Neural cell (in vitro differentiated cells): ENCODE results near the gene PLEKHA4. TPM values are rescaled to one million over a fixed set of nuclear protein-coding genes. Genes with fewer than 3 reads are reported as not detected.

Source experiments
- H2AFZ ChIP-seq: fragments of 200-600, 300-800 bp; sonication (generic), shearing (Covaris generic); 2 replicates; pipeline ENCODE4 v1.6.0; 2014; ENCODE audit warnings: low read depth, mild to moderate bottlenecking, antibody characterized with exemption, low read length, moderate library complexity
- H3F3A ChIP-seq: fragments of 200-600 bp; shearing (Covaris generic); 2 replicates; pipeline ENCODE4 v1.6.1; 2016; ENCODE audit warnings: mild to moderate bottlenecking, moderate library complexity, mixed read lengths, antibody characterized with exemption, low read length; ENCODE audit not compliant: insufficient read depth, poor library complexity, severe bottlenecking
- H3K27ac ChIP-seq: fragments of 200-600, 300-800 bp; sonication (generic), shearing (Covaris generic); 2 replicates; pipeline ENCODE4 v1.5.1; 2014; ENCODE audit warnings: mild to moderate bottlenecking, low read length, moderate library complexity
- H3K27me3 ChIP-seq: fragments of 300-800, 200-600 bp; sonication (generic), shearing (Covaris generic); 2 replicates; pipeline ENCODE4 v1.6.0; 2014; ENCODE audit warnings: mild to moderate bottlenecking, low read depth, low read length, moderate library complexity; ENCODE audit not compliant: insufficient read depth
- H3K36me3 ChIP-seq: fragments of 300-800, 200-600 bp; sonication (generic), shearing (Covaris generic); 2 replicates; pipeline ENCODE4 v1.5.1; 2014; ENCODE audit warnings: mild to moderate bottlenecking, antibody characterized with exemption, low read length, moderate library complexity; ENCODE audit not compliant: insufficient read depth
- H3K4me2 ChIP-seq: fragments of 300-800, 200-600 bp; sonication (generic), shearing (Covaris generic); 2 replicates; pipeline ENCODE4 v1.6.0; 2014; ENCODE audit warnings: mild to moderate bottlenecking, low read length
- H3K4me3 ChIP-seq: fragments of 300-800, 200-600 bp; sonication (generic), shearing (Covaris generic); 2 replicates; pipeline ENCODE4 v1.5.1; 2014; ENCODE audit warnings: mild to moderate bottlenecking, low read length, moderate library complexity
- H3K79me2 ChIP-seq: fragments of 200-600 bp; shearing (Covaris generic); replicated peaks from 2 replicates; pipeline ENCODE4 v1.6.0; 2014; ENCODE audit warnings: mild to moderate bottlenecking, low read length, moderate library complexity; ENCODE audit not compliant: insufficient read depth
- H3K9ac ChIP-seq: fragments of 300-800, 200-600 bp; sonication (generic), shearing (Covaris generic); 2 replicates; pipeline ENCODE4 v1.6.1; 2016; ENCODE audit warnings: mild to moderate bottlenecking, low read length, mixed read lengths
- H3K9me2 ChIP-seq: fragments of 200-600 bp; shearing (Covaris generic); 2 replicates; pipeline ENCODE4 v1.6.1; 2016; ENCODE audit warnings: mild to moderate bottlenecking, low read length, mixed read lengths; ENCODE audit not compliant: insufficient read depth
- H3K9me3 ChIP-seq: fragments of 200-600, 300-800 bp; sonication (generic), shearing (Covaris generic); 2 replicates; pipeline ENCODE4 v1.6.1; 2016; ENCODE audit warnings: mild to moderate bottlenecking, mixed run types, low read length, moderate library complexity, mixed read lengths
- H4K20me1 ChIP-seq: fragments of 200-600 bp; shearing (Covaris generic); 2 replicates; pipeline ENCODE4 v1.6.1; 2016; ENCODE audit warnings: mild to moderate bottlenecking, mixed run types; ENCODE audit not compliant: insufficient read depth
- CTCF ChIP-seq: fragments of 450-650 bp; IDR thresholded peaks from 2 replicates; pipeline ENCODE4 v1.5.1; 2014; ENCODE audit warnings: antibody characterized with exemption, mild to moderate bottlenecking, moderate library complexity; ENCODE audit not compliant: poor library complexity, severe bottlenecking
- EP300 ChIP-seq: fragments of 450-650 bp; conservative IDR thresholded peaks from 2 replicates; pipeline ENCODE4 v1.6.1; 2014; ENCODE audit warnings: antibody characterized with exemption, mild to moderate bottlenecking, moderate library complexity; ENCODE audit not compliant: poor library complexity, severe bottlenecking
- EZH2 ChIP-seq: fragments of 200-600, 300-800 bp; shearing (Covaris generic), sonication (generic); IDR thresholded peaks from 2 replicates; pipeline ENCODE4 v1.6.1; 2014; ENCODE audit warnings: antibody characterized with exemption, low read length, borderline replicate concordance, mild to moderate bottlenecking; ENCODE audit not compliant: insufficient read depth, poor library complexity, severe bottlenecking
- MXI1 ChIP-seq: fragments of 450-650 bp; conservative IDR thresholded peaks from 2 replicates; pipeline ENCODE4 v1.6.1; 2014; ENCODE audit warnings: antibody characterized with exemption, mild to moderate bottlenecking; ENCODE audit not compliant: poor library complexity, severe bottlenecking
- POLR2AphosphoS5 ChIP-seq: IDR thresholded peaks from 2 replicates; pipeline ENCODE4 v1.6.1; 2012
- RAD21 ChIP-seq: fragments of 450-650 bp; conservative IDR thresholded peaks from 2 replicates; pipeline ENCODE4 v1.6.1; 2014; ENCODE audit warnings: antibody characterized with exemption, mild to moderate bottlenecking, moderate library complexity
- SMC3 ChIP-seq: fragments of 450-650 bp; conservative IDR thresholded peaks from 2 replicates; pipeline ENCODE4 v1.6.1; 2014; ENCODE audit warnings: antibody characterized with exemption, mild to moderate bottlenecking, moderate library complexity; ENCODE audit not compliant: poor library complexity
- TAF1 ChIP-seq: IDR thresholded peaks from 2 replicates; pipeline ENCODE4 v1.6.1; 2012; ENCODE audit warnings: low read depth
- polyA plus RNA-seq: library from polyadenylated mRNA; depleted of rRNA; stranded (reverse); fragments of >200 nt; gene quantifications from 2 replicates; pipeline ENCODE4 v1.2.3, GENCODE V29; 2014
- TF ChIP-seq, protein P1 (sequence below): IDR thresholded peaks from 2 replicates; pipeline ENCODE4 v1.6.1; 2012; ENCODE audit warnings: borderline replicate concordance

PLEKHA4 gene
- polyA plus RNA-seq, 1 donor from 2014 or later, result not detected

DNA sequence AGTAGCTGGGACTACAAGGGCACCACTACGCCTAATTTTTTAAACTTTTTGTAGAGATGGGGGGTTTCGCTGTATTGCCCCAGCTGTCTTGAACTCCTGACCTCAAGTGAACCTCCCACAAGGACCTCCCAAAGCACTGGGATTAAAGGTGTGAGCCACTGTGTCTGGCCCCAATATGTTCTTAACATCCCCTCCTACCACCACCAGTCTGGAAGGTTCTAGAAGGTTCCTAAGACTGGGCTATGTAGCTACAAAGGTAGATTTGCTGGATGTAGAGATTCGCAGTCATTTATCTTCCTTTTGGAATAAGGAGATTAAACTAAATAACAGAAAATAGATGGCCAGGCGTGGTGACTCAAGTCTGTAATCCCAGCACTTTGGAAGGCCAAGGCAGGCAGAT is 37.5 kb downstream of the PLEKHA4 start:
- H3K79me2 ChIP-seq, result no peaks in the 10 kb centered on the region
- TF ChIP-seq RAD21 (no peak), TAF1 (no peak), EZH2 (no peak), EP300 (no peak), MXI1 (no peak), POLR2AphosphoS5 (no peak), SMC3 (no peak), CTCF (no peak)
- TF ChIP-seq, protein P1, sequence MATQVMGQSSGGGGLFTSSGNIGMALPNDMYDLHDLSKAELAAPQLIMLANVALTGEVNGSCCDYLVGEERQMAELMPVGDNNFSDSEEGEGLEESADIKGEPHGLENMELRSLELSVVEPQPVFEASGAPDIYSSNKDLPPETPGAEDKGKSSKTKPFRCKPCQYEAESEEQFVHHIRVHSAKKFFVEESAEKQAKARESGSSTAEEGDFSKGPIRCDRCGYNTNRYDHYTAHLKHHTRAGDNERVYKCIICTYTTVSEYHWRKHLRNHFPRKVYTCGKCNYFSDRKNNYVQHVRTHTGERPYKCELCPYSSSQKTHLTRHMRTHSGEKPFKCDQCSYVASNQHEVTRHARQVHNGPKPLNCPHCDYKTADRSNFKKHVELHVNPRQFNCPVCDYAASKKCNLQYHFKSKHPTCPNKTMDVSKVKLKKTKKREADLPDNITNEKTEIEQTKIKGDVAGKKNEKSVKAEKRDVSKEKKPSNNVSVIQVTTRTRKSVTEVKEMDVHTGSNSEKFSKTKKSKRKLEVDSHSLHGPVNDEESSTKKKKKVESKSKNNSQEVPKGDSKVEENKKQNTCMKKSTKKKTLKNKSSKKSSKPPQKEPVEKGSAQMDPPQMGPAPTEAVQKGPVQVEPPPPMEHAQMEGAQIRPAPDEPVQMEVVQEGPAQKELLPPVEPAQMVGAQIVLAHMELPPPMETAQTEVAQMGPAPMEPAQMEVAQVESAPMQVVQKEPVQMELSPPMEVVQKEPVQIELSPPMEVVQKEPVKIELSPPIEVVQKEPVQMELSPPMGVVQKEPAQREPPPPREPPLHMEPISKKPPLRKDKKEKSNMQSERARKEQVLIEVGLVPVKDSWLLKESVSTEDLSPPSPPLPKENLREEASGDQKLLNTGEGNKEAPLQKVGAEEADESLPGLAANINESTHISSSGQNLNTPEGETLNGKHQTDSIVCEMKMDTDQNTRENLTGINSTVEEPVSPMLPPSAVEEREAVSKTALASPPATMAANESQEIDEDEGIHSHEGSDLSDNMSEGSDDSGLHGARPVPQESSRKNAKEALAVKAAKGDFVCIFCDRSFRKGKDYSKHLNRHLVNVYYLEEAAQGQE, result no peak
- H2AFZ ChIP-seq, result no peak overlapping the region
- no peaks in the 10 kb centered on the region for H3K9me2 ChIP-seq
- H3K27me3 ChIP-seq, result no peaks in the 10 kb centered on the region
- no peak overlapping the region for H3K4me3 ChIP-seq
- no peaks in the 10 kb centered on the region for H3K9me3 ChIP-seq
- no peaks in the 10 kb centered on the region for H4K20me1 ChIP-seq
- no peaks in the 10 kb centered on the region for H3K36me3 ChIP-seq
- H3K9ac ChIP-seq, result no peak overlapping the region
- no peaks in the 10 kb centered on the region for H3F3A ChIP-seq
- H3K27ac ChIP-seq, result no peak overlapping the region
- H3K4me2 ChIP-seq, result no peak overlapping the region

- no peak overlapping the region for H3K4me2 ChIP-seq
- no peak for TF ChIP-seq SMC3
- no peak for TF ChIP-seq RAD21
- TF ChIP-seq EZH2, result no peak
- TF ChIP-seq, protein P1, result no peak
- TF ChIP-seq TAF1, result no peak
- no peak for TF ChIP-seq CTCF
- no peak for TF ChIP-seq POLR2AphosphoS5
- no peak for TF ChIP-seq EP300
- TF ChIP-seq MXI1, result no peak
- no peaks in the 10 kb centered on the region for H3F3A ChIP-seq
- no peaks in the 10 kb centered on the region for H3K79me2 ChIP-seq
- H3K9me2 ChIP-seq, result no peaks in the 10 kb centered on the region
- no peak overlapping the region for H3K4me3 ChIP-seq
- H3K9me3 ChIP-seq, result no peaks in the 10 kb centered on the region
- H4K20me1 ChIP-seq, result no peaks in the 10 kb centered on the region
- H3K27me3 ChIP-seq, result no peaks in the 10 kb centered on the region
- no peak overlapping the region for H3K9ac ChIP-seq
- no peaks in the 10 kb centered on the region for H3K36me3 ChIP-seq
- H2AFZ ChIP-seq, result no peak overlapping the region
- H3K27ac ChIP-seq, result no peak overlapping the region
These were observed 38.3 kb downstream of the PLEKHA4 start for GRCh38 chr19:48830088-48830487.
